GM12875 (cell line): ENCODE results near the gene NOCT.
"Not testable (repeated sequence)": the region's sequence is repeated elsewhere in the genome, so short reads cannot be mapped to it uniquely, and the experiment has no call there.

Experiments used
- H3K4me3 ChIP-seq: one replicate; pipeline ENCODE4 v1.5.1; 2011; ENCODE audit warnings: low read depth, low read length, control low read depth
- TF ChIP-seq, protein P1 (sequence below): IDR thresholded peaks from 2 replicates; pipeline ENCODE4 v1.5.1; 2011; ENCODE audit warnings: low read depth, mild to moderate bottlenecking, control low read depth, inconsistent platforms, low read length, moderate library complexity, borderline replicate concordance; ENCODE audit not compliant: insufficient read depth

Gene NOCT

DNA sequence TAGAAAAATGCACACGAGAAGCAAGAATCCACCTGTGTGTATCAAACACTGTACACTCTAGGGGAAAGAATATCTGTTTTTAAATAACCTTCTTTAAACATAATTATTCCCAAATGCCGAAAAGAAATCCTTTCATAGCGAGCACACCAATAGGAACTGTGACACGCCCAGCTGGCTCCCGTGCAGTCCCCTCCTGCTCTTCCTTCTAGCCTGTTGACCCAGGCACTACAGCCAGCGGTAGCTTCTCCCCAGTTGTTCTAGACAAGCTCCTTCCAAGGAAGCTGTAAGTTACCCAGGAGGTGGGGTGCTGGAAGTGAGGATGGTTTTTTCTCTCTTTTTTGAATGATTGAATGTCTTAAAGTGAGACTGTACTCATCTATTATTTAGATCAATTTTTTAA lies 19.5 kb upstream of the NOCT start:
- TF ChIP-seq, protein P1, sequence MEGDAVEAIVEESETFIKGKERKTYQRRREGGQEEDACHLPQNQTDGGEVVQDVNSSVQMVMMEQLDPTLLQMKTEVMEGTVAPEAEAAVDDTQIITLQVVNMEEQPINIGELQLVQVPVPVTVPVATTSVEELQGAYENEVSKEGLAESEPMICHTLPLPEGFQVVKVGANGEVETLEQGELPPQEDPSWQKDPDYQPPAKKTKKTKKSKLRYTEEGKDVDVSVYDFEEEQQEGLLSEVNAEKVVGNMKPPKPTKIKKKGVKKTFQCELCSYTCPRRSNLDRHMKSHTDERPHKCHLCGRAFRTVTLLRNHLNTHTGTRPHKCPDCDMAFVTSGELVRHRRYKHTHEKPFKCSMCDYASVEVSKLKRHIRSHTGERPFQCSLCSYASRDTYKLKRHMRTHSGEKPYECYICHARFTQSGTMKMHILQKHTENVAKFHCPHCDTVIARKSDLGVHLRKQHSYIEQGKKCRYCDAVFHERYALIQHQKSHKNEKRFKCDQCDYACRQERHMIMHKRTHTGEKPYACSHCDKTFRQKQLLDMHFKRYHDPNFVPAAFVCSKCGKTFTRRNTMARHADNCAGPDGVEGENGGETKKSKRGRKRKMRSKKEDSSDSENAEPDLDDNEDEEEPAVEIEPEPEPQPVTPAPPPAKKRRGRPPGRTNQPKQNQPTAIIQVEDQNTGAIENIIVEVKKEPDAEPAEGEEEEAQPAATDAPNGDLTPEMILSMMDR: no peak

DNA sequence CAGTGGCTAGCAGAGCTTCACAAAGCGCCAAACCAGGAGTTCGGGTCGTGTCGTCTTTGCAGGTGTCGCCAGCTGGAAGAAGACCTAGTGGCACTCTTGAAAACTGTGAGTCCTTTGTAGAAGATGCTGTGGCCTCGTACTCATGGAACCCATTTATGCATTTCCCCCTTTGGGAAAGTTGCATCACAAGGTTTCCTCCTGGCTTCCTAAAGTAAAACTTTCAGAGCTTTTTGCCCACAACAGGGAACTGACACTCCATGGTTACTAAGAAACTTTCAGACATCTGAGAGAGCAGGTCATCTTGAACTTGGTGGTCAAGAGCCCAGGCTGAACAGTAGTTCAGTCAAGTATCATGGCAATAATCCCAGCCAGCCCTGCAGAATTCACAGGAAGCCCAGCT lies 15.9 kb upstream of the NOCT start:
- TF ChIP-seq, protein P1: no peak
- H3K4me3 ChIP-seq: no peak overlapping the region

More for the DNA sequence above, 19.5 kb upstream of the NOCT start:
- H3K4me3 ChIP-seq: no peak overlapping the region

DNA sequence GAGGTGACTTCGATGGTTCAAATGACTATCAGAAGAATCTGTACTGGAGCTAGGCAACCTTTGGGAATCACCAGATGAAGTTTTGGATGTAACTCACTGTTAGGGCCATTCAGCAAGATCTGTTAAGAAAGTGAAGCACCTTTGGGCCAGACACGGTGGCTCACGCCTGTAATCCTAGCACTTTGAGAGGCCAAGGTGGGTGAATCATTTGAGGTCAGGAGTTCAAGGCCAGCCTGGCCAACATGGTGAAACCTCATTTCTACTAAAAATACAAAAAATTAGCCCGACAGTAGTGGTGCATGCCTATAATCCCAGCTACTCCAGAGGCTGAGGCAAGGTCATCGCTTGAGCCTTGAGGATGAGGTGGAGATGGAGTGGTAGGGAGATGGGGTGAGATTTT lies 15.4 kb upstream of the NOCT start:
- H3K4me3 ChIP-seq: not testable (repeated sequence)

DNA sequence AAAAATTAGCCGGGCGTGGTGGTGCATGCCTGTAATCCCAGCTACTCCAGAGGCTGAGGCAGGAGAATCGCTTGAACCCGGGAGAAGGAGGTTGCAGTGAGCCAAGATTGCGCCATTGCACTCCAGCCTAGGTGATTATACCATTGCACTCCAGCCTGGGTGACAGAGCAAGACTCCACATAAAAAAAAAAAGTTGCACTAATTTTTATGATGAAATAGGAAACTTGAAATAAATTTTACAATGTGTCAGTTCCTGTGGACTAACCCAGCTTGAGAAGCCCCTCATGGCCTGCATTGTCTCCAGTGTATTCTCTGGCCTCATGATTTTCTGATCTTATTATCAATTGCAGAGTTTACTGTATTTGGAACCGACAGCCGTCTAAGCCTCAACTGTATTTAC lies 14.2 kb upstream of the NOCT start:
- not testable (repeated sequence) for H3K4me3 ChIP-seq

DNA sequence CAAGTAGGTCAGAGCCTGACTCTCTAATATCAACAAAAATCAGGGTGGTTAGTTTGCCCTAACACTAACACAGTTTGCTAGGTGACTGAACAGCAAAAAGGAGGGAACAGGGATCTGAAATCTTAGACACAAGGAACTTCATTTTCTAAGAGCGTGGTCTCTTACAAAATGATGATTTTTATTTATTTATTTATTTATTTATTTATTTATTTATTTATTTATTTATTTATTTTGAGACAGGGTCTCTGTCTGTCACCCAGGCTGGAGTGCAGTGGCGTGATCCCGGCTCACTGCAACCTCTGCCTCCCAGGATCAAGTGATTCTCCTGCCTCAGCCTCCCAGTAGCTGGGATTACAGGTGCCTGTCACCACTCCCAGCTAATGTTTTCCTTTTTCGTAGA lies 11.9 kb upstream of the NOCT start:
- not testable (repeated sequence) for H3K4me3 ChIP-seq

DNA sequence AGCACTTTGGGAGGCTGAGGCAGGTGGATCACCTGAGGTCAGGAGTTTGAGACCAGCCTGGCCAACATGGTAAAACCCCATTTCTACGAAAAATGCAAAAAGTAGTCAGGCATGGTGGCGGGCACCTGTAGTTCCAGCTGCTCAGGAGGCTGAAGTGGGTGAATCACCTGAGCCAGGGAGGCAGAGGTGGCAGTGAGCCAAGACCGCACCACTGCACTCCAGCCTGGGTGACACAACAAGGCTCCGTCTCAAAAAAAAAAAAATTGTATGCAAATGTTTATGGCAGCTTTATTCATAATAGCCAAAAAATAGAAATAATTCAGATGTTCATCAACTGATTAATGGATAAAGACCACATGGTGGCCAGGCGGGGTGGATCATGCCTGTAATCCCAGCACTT lies 9.8 kb upstream of the NOCT start:
- H3K4me3 ChIP-seq: no peak overlapping the region
- TF ChIP-seq, protein P1: no peak

DNA sequence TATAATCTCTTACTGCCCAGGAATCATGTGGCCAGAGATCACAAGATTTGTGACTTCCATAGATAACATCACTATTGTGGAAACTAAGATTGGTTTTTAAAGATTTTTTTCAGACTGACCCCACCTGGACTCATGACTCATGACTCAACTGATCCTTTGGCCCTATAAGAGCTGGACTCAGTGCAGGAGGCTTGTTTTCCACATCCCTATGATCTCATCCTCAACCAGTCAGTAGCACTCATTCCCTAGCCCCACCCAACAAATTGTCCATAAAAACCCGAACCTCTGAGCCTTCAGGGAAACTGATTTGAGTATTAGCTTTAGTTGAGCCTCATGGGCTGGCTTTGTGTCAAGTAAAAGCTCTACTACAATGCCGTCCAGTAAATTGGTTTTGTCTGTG lies 7.9 kb upstream of the NOCT start:
- TF ChIP-seq, protein P1: no peak
- H3K4me3 ChIP-seq: no peak overlapping the region

DNA sequence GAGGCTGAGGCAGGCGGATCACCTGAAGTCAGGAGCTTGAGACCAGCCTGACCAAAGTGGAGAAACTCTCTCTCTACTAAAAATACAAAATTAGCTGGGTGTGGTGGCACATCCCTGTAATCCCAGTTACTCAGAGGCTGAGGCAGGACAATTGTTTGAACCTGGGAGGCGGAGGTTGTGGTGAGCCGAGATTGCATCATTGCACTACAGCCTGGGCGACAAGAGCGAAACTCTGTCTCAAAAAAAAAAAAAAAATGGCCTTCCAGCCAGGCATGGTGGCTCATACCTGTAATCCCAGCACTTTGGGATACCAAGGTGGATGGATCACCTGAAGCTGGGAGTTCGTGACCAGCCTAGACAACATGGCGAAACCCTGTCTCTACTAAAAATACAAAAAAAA lies 7.3 kb upstream of the NOCT start:
- not testable (repeated sequence) for H3K4me3 ChIP-seq

DNA sequence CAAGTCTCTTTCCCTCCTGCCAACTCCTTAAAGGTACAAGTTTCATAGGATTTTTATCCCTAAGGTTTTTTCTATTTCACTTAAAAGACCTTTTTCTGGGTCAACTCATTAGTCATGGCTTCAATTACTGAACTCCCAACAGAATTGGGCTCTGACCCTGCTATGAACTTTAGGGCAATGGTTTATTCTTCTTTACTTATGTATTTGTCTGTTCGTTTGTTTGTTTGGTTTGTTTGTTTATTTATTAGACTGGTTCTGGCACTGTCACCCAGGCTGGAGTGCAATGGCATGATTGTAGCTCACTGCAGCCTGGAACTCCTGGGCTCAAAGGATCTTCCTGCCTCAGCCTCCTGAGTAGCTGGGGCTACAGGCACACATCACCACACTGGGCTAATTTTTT lies 5.9 kb upstream of the NOCT start:
- TF ChIP-seq, protein P1: no peak
- H3K4me3 ChIP-seq: no peak overlapping the region
